ENCODE results near the gene RNF103. TPM values are rescaled to one million over a fixed set of nuclear protein-coding genes. Genes with fewer than 3 reads are reported as not detected.

RNF103 gene
- total and polyA plus RNA-seq, 2 of the 13 experiments (the other 11 are each of a cell fraction or from before 2014, with no cell fraction given), result 19.8 to 21.1 TPM

DNA sequence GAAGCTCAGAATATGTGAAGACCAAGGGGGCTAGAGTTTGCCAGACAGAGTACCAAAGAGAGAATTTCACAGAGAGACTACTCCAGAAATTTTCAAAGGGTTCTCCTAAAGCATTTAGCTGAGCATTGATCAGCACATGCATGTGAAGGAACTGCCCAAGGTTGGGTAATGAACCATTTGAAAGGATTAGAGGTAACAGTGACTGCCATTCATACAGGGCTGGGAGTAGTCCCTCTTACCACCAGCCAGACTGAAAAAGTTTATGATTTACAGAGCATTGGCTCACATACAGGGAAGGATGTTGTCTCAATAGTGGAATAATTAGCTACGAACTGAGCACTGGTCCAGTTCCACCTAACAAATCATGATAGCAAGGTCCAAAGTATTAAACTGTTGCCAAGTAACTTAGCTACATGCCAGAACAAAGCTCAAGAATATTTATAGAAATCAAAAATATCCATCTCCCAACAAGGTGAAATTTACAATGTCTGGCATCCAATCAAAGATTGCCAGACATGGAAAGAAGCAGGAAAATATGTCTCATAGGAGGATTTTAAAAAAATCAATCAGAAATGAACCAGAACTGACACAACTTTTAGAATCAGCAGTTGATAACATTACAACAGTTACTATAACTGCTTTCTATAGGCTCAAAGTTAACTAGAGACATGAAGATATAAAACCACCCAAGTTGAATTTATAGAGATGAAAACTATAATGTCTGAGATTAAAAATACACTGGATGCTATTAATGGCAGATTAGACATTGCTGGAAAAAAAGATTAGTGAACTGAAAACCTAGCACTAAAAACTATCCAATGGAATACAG, 25.7 kb upstream of the RNF103 start (continued):
- TF ChIP-seq, protein P1, sequence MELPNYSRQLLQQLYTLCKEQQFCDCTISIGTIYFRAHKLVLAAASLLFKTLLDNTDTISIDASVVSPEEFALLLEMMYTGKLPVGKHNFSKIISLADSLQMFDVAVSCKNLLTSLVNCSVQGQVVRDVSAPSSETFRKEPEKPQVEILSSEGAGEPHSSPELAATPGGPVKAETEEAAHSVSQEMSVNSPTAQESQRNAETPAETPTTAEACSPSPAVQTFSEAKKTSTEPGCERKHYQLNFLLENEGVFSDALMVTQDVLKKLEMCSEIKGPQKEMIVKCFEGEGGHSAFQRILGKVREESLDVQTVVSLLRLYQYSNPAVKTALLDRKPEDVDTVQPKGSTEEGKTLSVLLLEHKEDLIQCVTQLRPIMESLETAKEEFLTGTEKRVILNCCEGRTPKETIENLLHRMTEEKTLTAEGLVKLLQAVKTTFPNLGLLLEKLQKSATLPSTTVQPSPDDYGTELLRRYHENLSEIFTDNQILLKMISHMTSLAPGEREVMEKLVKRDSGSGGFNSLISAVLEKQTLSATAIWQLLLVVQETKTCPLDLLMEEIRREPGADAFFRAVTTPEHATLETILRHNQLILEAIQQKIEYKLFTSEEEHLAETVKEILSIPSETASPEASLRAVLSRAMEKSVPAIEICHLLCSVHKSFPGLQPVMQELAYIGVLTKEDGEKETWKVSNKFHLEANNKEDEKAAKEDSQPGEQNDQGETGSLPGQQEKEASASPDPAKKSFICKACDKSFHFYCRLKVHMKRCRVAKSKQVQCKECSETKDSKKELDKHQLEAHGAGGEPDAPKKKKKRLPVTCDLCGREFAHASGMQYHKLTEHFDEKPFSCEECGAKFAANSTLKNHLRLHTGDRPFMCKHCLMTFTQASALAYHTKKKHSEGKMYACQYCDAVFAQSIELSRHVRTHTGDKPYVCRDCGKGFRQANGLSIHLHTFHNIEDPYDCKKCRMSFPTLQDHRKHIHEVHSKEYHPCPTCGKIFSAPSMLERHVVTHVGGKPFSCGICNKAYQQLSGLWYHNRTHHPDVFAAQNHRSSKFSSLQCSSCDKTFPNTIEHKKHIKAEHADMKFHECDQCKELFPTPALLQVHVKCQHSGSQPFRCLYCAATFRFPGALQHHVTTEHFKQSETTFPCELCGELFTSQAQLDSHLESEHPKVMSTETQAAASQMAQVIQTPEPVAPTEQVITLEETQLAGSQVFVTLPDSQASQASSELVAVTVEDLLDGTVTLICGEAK (IDR thresholded peaks at IDR 0.05), result no peak
- TF ChIP-seq, protein P1 (CRISPR knock-in tag; IDR thresholded peaks at IDR 0.05), result no peak
- no peak for TF ChIP-seq ZNF747 (CRISPR knock-in tag; IDR thresholded peaks at IDR 0.05; ENCODE audit: borderline replicate concordance)
- no peak for TF ChIP-seq ZNF430 (CRISPR knock-in tag; IDR thresholded peaks at IDR 0.05)
- TF ChIP-seq, protein P2, sequence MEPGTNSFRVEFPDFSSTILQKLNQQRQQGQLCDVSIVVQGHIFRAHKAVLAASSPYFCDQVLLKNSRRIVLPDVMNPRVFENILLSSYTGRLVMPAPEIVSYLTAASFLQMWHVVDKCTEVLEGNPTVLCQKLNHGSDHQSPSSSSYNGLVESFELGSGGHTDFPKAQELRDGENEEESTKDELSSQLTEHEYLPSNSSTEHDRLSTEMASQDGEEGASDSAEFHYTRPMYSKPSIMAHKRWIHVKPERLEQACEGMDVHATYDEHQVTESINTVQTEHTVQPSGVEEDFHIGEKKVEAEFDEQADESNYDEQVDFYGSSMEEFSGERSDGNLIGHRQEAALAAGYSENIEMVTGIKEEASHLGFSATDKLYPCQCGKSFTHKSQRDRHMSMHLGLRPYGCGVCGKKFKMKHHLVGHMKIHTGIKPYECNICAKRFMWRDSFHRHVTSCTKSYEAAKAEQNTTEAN (CRISPR knock-in tag; conservative IDR thresholded peaks at IDR 0.05), result no peak
- no peak for TF ChIP-seq HNRNPLL (IDR thresholded peaks at IDR 0.05; ENCODE audit: low read depth, low read length, poor library complexity, severe bottlenecking)
- no peak for TF ChIP-seq ZFP36L1 (CRISPR knock-in tag; IDR thresholded peaks at IDR 0.05)
- TF ChIP-seq ZFYVE20 (CRISPR knock-in tag; IDR thresholded peaks at IDR 0.05; ENCODE audit: borderline replicate concordance, low read depth), result no peak
- TF ChIP-seq TOE1 (CRISPR knock-in tag; IDR thresholded peaks at IDR 0.05), result no peak
- no peak for TF ChIP-seq NONO (IDR thresholded peaks at IDR 0.05)
- TF ChIP-seq NONO (CRISPR knock-in tag; conservative IDR thresholded peaks at IDR 0.05), result peak; percentile 74
- no peak for TF ChIP-seq JUNB (CRISPR knock-in tag; IDR thresholded peaks at IDR 0.05; ENCODE audit: borderline replicate concordance)
- TF ChIP-seq MLLT10 (CRISPR knock-in tag; IDR thresholded peaks at IDR 0.05), result no peak
- TF ChIP-seq, protein P3, sequence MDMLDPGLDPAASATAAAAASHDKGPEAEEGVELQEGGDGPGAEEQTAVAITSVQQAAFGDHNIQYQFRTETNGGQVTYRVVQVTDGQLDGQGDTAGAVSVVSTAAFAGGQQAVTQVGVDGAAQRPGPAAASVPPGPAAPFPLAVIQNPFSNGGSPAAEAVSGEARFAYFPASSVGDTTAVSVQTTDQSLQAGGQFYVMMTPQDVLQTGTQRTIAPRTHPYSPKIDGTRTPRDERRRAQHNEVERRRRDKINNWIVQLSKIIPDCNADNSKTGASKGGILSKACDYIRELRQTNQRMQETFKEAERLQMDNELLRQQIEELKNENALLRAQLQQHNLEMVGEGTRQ (IDR thresholded peaks at IDR 0.05; ENCODE audit: low read depth, low read length), result no peak
- TF ChIP-seq, protein P3 (CRISPR knock-in tag; IDR thresholded peaks at IDR 0.05; ENCODE audit: borderline replicate concordance), result no peak
- no peak for TF ChIP-seq PAWR (CRISPR knock-in tag; IDR thresholded peaks at IDR 0.05; ENCODE audit: borderline replicate concordance)

Measured in HepG2 (cell line).